Activated CD8-positive, alpha-beta memory T cell treated with anti-CD3 and anti-CD28 coated beads, Interleukin-2, amount 50 U/mL, for 4 hours (primary cell): Measurements from ENCODE around the gene VPS36.
"Not testable (repeated sequence)": the region's sequence is repeated elsewhere in the genome, so short reads cannot be mapped to it uniquely, and the experiment has no call there.

Experiments used
- DNase-seq: peaks from one replicate; pipeline ENCODE4 v3.0.0-alpha.2; 2020

The VPS36 gene

GRCh38 chr13:52374389-52374788, 76.0 kb downstream of the VPS36 start:
- no peak for DNase-seq

GRCh38 chr13:52373277-52373676, 77.2 kb downstream of the VPS36 start:
- not testable (repeated sequence) for DNase-seq

GRCh38 chr13:52371736-52372247, 78.6 kb downstream of the VPS36 start:
- no peak for DNase-seq

GRCh38 chr13:52366291-52366690, 84.1 kb downstream of the VPS36 start:
- DNase-seq = no peak
